Fibroblast of pulmonary artery (primary cell): ENCODE results near the gene IRF8.

Experiments
- DNase-seq: peaks from one replicate; pipeline ENCODE4 v3.0.0-alpha.2; 2010; ENCODE audit warnings: low read depth
- H3K4me3 ChIP-seq: replicated peaks from 2 replicates; pipeline ENCODE4 v1.5.1; 2011; ENCODE audit warnings: low read depth, mild to moderate bottlenecking, control low read depth, low read length, moderate library complexity
- CTCF ChIP-seq: IDR thresholded peaks from 2 replicates; pipeline ENCODE4 v1.5.1; 2011; ENCODE audit warnings: mild to moderate bottlenecking, control low read depth, low read length, inconsistent platforms; ENCODE audit errors: missing control alignments

IRF8 gene

GRCh38 chr16:85861095-85861825 is 37.7 kb upstream of the IRF8 start:
- DNase-seq: no peak
- H3K4me3 ChIP-seq: no peak overlapping the region
- TF ChIP-seq CTCF: no peak

GRCh38 chr16:85862476-85863383 is 36.2 kb upstream of the IRF8 start:
- no peak for DNase-seq

GRCh38 chr16:85863384-85863774 is 35.6 kb upstream of the IRF8 start:
- no peak overlapping the region for H3K4me3 ChIP-seq
- no peak for TF ChIP-seq CTCF
- peak; percentile 22 for DNase-seq

More at GRCh38 chr16:85862476-85863383, 36.2 kb upstream of the IRF8 start:
- no peak for TF ChIP-seq CTCF
- no peak overlapping the region for H3K4me3 ChIP-seq

- DNase-seq: no peak
Observed at GRCh38 chr16:85864965-85865364, 34.0 kb upstream of the IRF8 start.

GRCh38 chr16:85867189-85867588 is 31.8 kb upstream of the IRF8 start:
- TF ChIP-seq CTCF: no peak
- H3K4me3 ChIP-seq: no peak overlapping the region
- DNase-seq: no peak

More at GRCh38 chr16:85864965-85865364, 34.0 kb upstream of the IRF8 start:
- TF ChIP-seq CTCF: no peak
- no peak overlapping the region for H3K4me3 ChIP-seq

GRCh38 chr16:85868495-85868894 is 30.5 kb upstream of the IRF8 start:
- TF ChIP-seq CTCF: no peak
- H3K4me3 ChIP-seq: no peak overlapping the region
- DNase-seq: no peak
